ENCODE results near the gene BACH2. TPM values are rescaled to one million over a fixed set of nuclear protein-coding genes. Genes with fewer than 3 reads are reported as not detected.

The BACH2 gene
- polyA plus RNA-seq, 1 donor (not counting 4 experiments of a cell fraction or from before 2014, with no cell fraction given) = 0.50 TPM

DNA sequence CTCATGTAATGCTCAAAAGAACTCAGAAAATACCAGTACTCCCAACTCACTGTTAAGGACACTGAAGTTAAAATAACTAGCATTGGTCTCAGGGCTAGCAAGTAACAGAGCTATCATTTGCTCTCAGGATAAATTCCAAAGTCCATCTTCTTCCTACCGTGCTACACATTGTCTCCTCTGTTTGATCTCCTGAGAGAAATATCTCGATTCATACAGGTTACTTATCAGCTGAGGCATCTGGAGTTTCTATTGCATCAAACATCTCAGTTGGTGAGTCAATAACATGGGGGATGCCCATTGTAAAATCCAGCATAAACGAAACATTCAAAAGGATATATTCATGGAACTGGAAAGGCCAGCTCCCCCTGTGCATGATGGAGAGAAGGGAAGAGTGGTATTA is 147.4 kb downstream of the BACH2 start:
- Histone ChIP-seq H3K9ac (ENCODE audit: control insufficient read depth, extremely low read depth, insufficient read depth, low read length) (no peak overlapping the region), H3K4me2 (ENCODE audit: control insufficient read depth, extremely low read depth, insufficient read depth, low read depth, low read length) (no peak overlapping the region), H3K9me3 (ENCODE audit: control insufficient read depth, low read depth, low read length) (no peaks in the 10 kb centered on the region), H3K4me1 (ENCODE audit: control insufficient read depth, extremely low read depth, insufficient read depth, low read length) (peaks cover 2% of the 10 kb centered on the region), H3K27ac (ENCODE audit: control insufficient read depth, insufficient read depth, low read length) (no peak overlapping the region), H4K20me1 (ENCODE audit: control insufficient read depth, extremely low read depth, insufficient read depth, low read length) (no peaks in the 10 kb centered on the region), H2AFZ (ENCODE audit: control insufficient read depth, low read length) (no peak overlapping the region), H3K79me2 (ENCODE audit: control insufficient read depth, insufficient read depth, low read length) (no peaks in the 10 kb centered on the region), H3K9me1 (ENCODE audit: control insufficient read depth, extremely low read depth, insufficient read depth, low read length) (no peaks in the 10 kb centered on the region), H3K27me3 (ENCODE audit: control insufficient read depth, extremely low read depth, insufficient read depth, low read length) (no peaks in the 10 kb centered on the region), H3K4me3 (ENCODE audit: control insufficient read depth in 2 of 3, extremely low read depth in 1 of 3, insufficient read depth in 2 of 3, low read depth in 1 of 3, low read length in 3 of 3) (no peak overlapping the region), H3K36me3 (ENCODE audit: control insufficient read depth in 2 of 2, extremely low read depth in 1 of 2, insufficient read depth in 2 of 2, low read length in 2 of 2) (no peaks in the 10 kb centered on the region)
- TF ChIP-seq, protein P1, sequence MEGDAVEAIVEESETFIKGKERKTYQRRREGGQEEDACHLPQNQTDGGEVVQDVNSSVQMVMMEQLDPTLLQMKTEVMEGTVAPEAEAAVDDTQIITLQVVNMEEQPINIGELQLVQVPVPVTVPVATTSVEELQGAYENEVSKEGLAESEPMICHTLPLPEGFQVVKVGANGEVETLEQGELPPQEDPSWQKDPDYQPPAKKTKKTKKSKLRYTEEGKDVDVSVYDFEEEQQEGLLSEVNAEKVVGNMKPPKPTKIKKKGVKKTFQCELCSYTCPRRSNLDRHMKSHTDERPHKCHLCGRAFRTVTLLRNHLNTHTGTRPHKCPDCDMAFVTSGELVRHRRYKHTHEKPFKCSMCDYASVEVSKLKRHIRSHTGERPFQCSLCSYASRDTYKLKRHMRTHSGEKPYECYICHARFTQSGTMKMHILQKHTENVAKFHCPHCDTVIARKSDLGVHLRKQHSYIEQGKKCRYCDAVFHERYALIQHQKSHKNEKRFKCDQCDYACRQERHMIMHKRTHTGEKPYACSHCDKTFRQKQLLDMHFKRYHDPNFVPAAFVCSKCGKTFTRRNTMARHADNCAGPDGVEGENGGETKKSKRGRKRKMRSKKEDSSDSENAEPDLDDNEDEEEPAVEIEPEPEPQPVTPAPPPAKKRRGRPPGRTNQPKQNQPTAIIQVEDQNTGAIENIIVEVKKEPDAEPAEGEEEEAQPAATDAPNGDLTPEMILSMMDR (optimal IDR thresholded peaks at IDR 0.05 in 1 of 3, IDR thresholded peaks at IDR 0.05 in 1 of 3, conservative IDR thresholded peaks at IDR 0.05 in 1 of 3; ENCODE audit: extremely low read depth in 1 of 3, insufficient read depth in 2 of 3, low read length in 3 of 3) = no peak
- TF ChIP-seq EZH2 (IDR thresholded peaks at IDR 0.05; ENCODE audit: low read length) = no peak
- no peak for DNase-seq (ENCODE audit: low read depth, low spot score)
- dilution Hi-C loops (cut with MboI; ENCODE audit: extremely low pct_ligation_motif_present, low sequenced_read_pairs) = no loop called here
- FAIRE-seq = no peak

DNA sequence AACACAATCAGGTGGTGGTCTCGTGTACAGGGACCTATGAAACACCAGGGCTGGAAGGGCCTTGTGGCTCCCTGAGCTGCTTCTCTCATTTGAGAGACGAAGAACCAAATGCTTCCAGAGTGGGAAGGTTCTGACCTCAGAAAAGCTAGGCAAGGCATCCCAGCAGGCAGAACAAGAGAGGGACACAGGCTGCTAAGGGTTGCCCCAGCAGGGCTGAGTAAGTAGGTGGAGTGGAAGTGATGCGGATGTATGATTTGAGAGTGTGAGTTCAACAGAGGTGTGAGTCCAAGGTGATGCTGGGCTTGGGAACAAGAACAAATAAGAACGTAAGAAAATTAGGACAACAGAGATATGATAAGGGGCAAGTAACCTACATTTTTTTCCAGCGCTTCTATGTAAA is 147.8 kb downstream of the BACH2 start:
- no peak overlapping the region for H2AFZ ChIP-seq (ENCODE audit: control insufficient read depth, low read length)
- no peak overlapping the region for H3K4me3 ChIP-seq (ENCODE audit: control insufficient read depth in 2 of 3, extremely low read depth in 1 of 3, insufficient read depth in 2 of 3, low read depth in 1 of 3, low read length in 3 of 3)
- dilution Hi-C loops (cut with MboI; ENCODE audit: extremely low pct_ligation_motif_present, low sequenced_read_pairs) = no loop called here
- no peaks in the 10 kb centered on the region for H3K36me3 ChIP-seq (ENCODE audit: control insufficient read depth in 2 of 2, extremely low read depth in 1 of 2, insufficient read depth in 2 of 2, low read length in 2 of 2)
- H3K4me2 ChIP-seq (ENCODE audit: control insufficient read depth, extremely low read depth, insufficient read depth, low read depth, low read length) = no peak overlapping the region
- TF ChIP-seq, protein P1 (optimal IDR thresholded peaks at IDR 0.05 in 1 of 3, IDR thresholded peaks at IDR 0.05 in 1 of 3, conservative IDR thresholded peaks at IDR 0.05 in 1 of 3; ENCODE audit: extremely low read depth in 1 of 3, insufficient read depth in 2 of 3, low read length in 3 of 3) = no peak
- TF ChIP-seq EZH2 (IDR thresholded peaks at IDR 0.05; ENCODE audit: low read length) = no peak
- H4K20me1 ChIP-seq (ENCODE audit: control insufficient read depth, extremely low read depth, insufficient read depth, low read length) = no peaks in the 10 kb centered on the region
- H3K4me1 ChIP-seq (ENCODE audit: control insufficient read depth, extremely low read depth, insufficient read depth, low read length) = peaks cover 3% of the 10 kb centered on the region
- H3K79me2 ChIP-seq (ENCODE audit: control insufficient read depth, insufficient read depth, low read length) = no peaks in the 10 kb centered on the region
- H3K9me1 ChIP-seq (ENCODE audit: control insufficient read depth, extremely low read depth, insufficient read depth, low read length) = no peaks in the 10 kb centered on the region
- no peak overlapping the region for H3K27ac ChIP-seq (ENCODE audit: control insufficient read depth, insufficient read depth, low read length)
- no peaks in the 10 kb centered on the region for H3K27me3 ChIP-seq (ENCODE audit: control insufficient read depth, extremely low read depth, insufficient read depth, low read length)
- no peak overlapping the region for H3K9ac ChIP-seq (ENCODE audit: control insufficient read depth, extremely low read depth, insufficient read depth, low read length)
- no peak for FAIRE-seq
- no peak for DNase-seq (ENCODE audit: low read depth, low spot score)
- no peaks in the 10 kb centered on the region for H3K9me3 ChIP-seq (ENCODE audit: control insufficient read depth, low read depth, low read length)

Data from keratinocyte (primary cell).